IMR-90 (cell line): ENCODE data around the gene FEM1B. TPM values are rescaled to one million over a fixed set of nuclear protein-coding genes. Genes with fewer than 3 reads are reported as not detected.
A peak's percentile ranks its signal among the peaks of the same experiment; 100 is the strongest.

Experiments used
- ATAC-seq: fragments of 200-7000 bp; cut with Tn5 transposase; 2 replicates; pipeline ENCODE4 v1.9.1; 2020; ENCODE audit warnings: low read depth, mild to moderate bottlenecking, moderate library complexity
- BruUV-seq: library from RNA; stranded (reverse); fragments of 400-500 nt; replicated peaks from 2 replicates; lab custom pipeline; 2021; lab: Mats Ljungman, UMichigan
- CTCF ChIA-PET: fragments of 300-600 bp; formaldehyde crosslinking; extraction: SDS; loops from one replicate; lab custom pipeline; 2021; ENCODE audit warnings: antibody characterized with exemption; lab: Yijun Ruan, JAX
- POLR2A ChIA-PET: fragments of 300-600 bp; sonication (Branson Sonifier 250); formaldehyde crosslinking; loops from one replicate; lab custom pipeline; 2022; ENCODE audit warnings: antibody characterized with exemption; ENCODE audit not compliant: unreplicated experiment; lab: Charles Lee
- DNase-seq: peaks from one replicate; pipeline ENCODE4 v3.0.0; 2013
- H2AFZ ChIP-seq: replicated peaks from 2 replicates; pipeline ENCODE3; 2013; ENCODE audit warnings: low read length, mild to moderate bottlenecking; ENCODE audit not compliant: poor library complexity
- H2AK5ac ChIP-seq: 2 replicates; pipeline ENCODE4 v1.6.1; 2013; ENCODE audit warnings: low read depth, low read length, inconsistent platforms
- H2AK9ac ChIP-seq: replicated peaks from 2 replicates; pipeline ENCODE3; 2013; ENCODE audit warnings: mild to moderate bottlenecking, low read depth, low read length, moderate library complexity; ENCODE audit not compliant: poor library complexity
- H2BK120ac ChIP-seq: 2 replicates; pipeline ENCODE4 v1.6.1; 2013; ENCODE audit warnings: low read depth, low read length, inconsistent platforms
- H2BK15ac ChIP-seq: 3 replicates; pipeline ENCODE4 v1.6.1; 2013; ENCODE audit warnings: low read depth, low read length, inconsistent platforms
- H2BK20ac ChIP-seq: 2 replicates; pipeline ENCODE4 v1.6.1; 2013; ENCODE audit warnings: low read depth, mild to moderate bottlenecking, inconsistent platforms, low read length, moderate library complexity
- H2BK5ac ChIP-seq: 2 replicates; pipeline ENCODE4 v1.6.1; 2013; ENCODE audit warnings: mild to moderate bottlenecking, low read depth, low read length, inconsistent platforms; ENCODE audit not compliant: poor library complexity, severe bottlenecking
- H3K14ac ChIP-seq: replicated peaks from 2 replicates; pipeline ENCODE4 v1.6.1; 2013; ENCODE audit warnings: low read depth, low read length, inconsistent platforms
- H3K18ac ChIP-seq: 2 replicates; pipeline ENCODE4 v1.6.1; 2013; ENCODE audit warnings: low read depth, low read length, control low read depth
- H3K23ac ChIP-seq: 2 replicates; pipeline ENCODE4 v1.6.1; 2013; ENCODE audit warnings: low read depth, low read length, inconsistent platforms
- H3K27ac ChIP-seq: 2 replicates; pipeline ENCODE4 v1.5.1; 2013; ENCODE audit warnings: mild to moderate bottlenecking, control low read depth, low read length; ENCODE audit not compliant: insufficient read depth
- H3K27me3 ChIP-seq: 2 replicates; pipeline ENCODE4 v1.6.1; 2013; ENCODE audit warnings: low read length; ENCODE audit not compliant: control insufficient read depth, insufficient read depth
- H3K36me3 ChIP-seq: 2 replicates; pipeline ENCODE4 v1.6.1; 2013; ENCODE audit warnings: low read length, mixed read lengths; ENCODE audit not compliant: control insufficient read depth, insufficient read depth
- H3K4ac ChIP-seq: 2 replicates; pipeline ENCODE4 v1.6.1; 2013; ENCODE audit warnings: low read depth, low read length, inconsistent platforms
- H3K4me1 ChIP-seq: 2 replicates; pipeline ENCODE4 v1.6.1; 2013; ENCODE audit warnings: low read length, mixed read lengths; ENCODE audit not compliant: control insufficient read depth, insufficient read depth
- H3K4me2 ChIP-seq: 2 replicates; pipeline ENCODE4 v1.6.1; 2013; ENCODE audit warnings: low read depth, mild to moderate bottlenecking, control low read depth, low read length, moderate library complexity
- H3K4me3 ChIP-seq: 2 replicates; pipeline ENCODE4 v1.5.1; 2013; ENCODE audit warnings: low read depth, mild to moderate bottlenecking, control low read depth, low read length, moderate library complexity; ENCODE audit not compliant: insufficient read depth
- H3K56ac ChIP-seq: 2 replicates; pipeline ENCODE4 v1.6.1; 2013; ENCODE audit warnings: low read length, inconsistent platforms; ENCODE audit not compliant: insufficient read depth; ENCODE audit errors: extremely low read depth
- H3K79me1 ChIP-seq, 2 experiments: 2 replicates each; pipeline ENCODE4 v1.6.1; 2013; ENCODE audit warnings: low read length in 2 of 2, inconsistent platforms in 1 of 2, low read depth in 1 of 2
- H3K9ac ChIP-seq: 2 replicates; pipeline ENCODE4 v1.6.1; 2013; ENCODE audit warnings: low read depth, low read length, control low read depth
- H3K9me1 ChIP-seq: 2 replicates; pipeline ENCODE4 v1.6.1; 2013; ENCODE audit warnings: low read length, inconsistent platforms; ENCODE audit not compliant: insufficient read depth
- H3K9me3 ChIP-seq: 2 replicates; pipeline ENCODE4 v1.6.1; 2013; ENCODE audit warnings: low read length; ENCODE audit not compliant: control insufficient read depth, insufficient read depth
- H4K20me1 ChIP-seq: 2 replicates; pipeline ENCODE4 v1.6.1; 2013; ENCODE audit warnings: low read length, inconsistent platforms; ENCODE audit not compliant: insufficient read depth
- H4K5ac ChIP-seq: 2 replicates; pipeline ENCODE4 v1.6.1; 2013; ENCODE audit warnings: mild to moderate bottlenecking, low read depth, low read length, control low read depth
- H4K8ac ChIP-seq, 2 experiments: 2 replicates each; pipeline ENCODE4 v1.6.1; 2013; ENCODE audit warnings: low read depth in 2 of 2, low read length in 2 of 2, control low read depth in 1 of 2, inconsistent platforms in 1 of 2
- H4K91ac ChIP-seq: 2 replicates; pipeline ENCODE4 v1.6.1; 2013; ENCODE audit warnings: low read depth, low read length, inconsistent platforms; ENCODE audit not compliant: insufficient read depth
- BHLHE40 ChIP-seq: fragments of 150-350 bp; IDR thresholded peaks from 2 replicates; pipeline ENCODE4 v1.6.1; 2016; ENCODE audit warnings: mild to moderate bottlenecking, low read depth, low read length
- RCOR1 ChIP-seq: IDR thresholded peaks from 2 replicates; pipeline ENCODE4 v1.6.1; 2012; ENCODE audit warnings: mild to moderate bottlenecking, low read length, improper control_type of control experiment; ENCODE audit not compliant: insufficient replicate concordance
- USF2 ChIP-seq: fragments of 150-350 bp; IDR thresholded peaks from 2 replicates; pipeline ENCODE4 v1.6.1; 2017; ENCODE audit warnings: mild to moderate bottlenecking, antibody characterized with exemption, low read length, low read depth
- WGBS, 2 experiments: methylation state at CpG; one replicate each; pipeline versions ENCODE4 v1.1.5 to v1.1.7; 2013; ENCODE audit warnings: missing lambda C conversion rate in 2 of 2; ENCODE audit not compliant: insufficient read length in 1 of 2; ENCODE audit errors: extremely low coverage in 2 of 2; 5-methylcytosine and 5-hydroxymethylcytosine counted together
- dilution Hi-C: fragments of 300-500 bp; cut with HindIII; formaldehyde crosslinking; loops from one replicate; pipeline ENCODE4 v1.14.3; 2018; ENCODE audit warnings: low sequenced_read_pairs; ENCODE audit not compliant: unreplicated experiment
- in situ Hi-C: fragments of 300-500 bp; cut with MboI; formaldehyde crosslinking; loops from 3 replicates; pipeline ENCODE4 v1.14.3; 2019; ENCODE audit warnings: low sequenced_read_pairs, inconsistent platforms, mixed read lengths
- intact Hi-C: fragments of 100-400 bp; cut with micrococcal nuclease; formaldehyde crosslinking; loops from 2 replicates; pipeline ENCODE4 v1.10.0; 2022
- polyA plus RNA-seq, 3 experiments: library from polyadenylated mRNA; depleted of rRNA; stranded (reverse); fragments of >200 nt; gene quantifications; 2 replicates each; pipeline ENCODE4 v1.2.3, GENCODE V29; 2012; ENCODE audit warnings: low replicate concordance in 1 of 3
- total RNA-seq: library from RNA; depleted of rRNA; stranded (reverse); fragments of >200 nt; gene quantifications from 2 replicates; pipeline ENCODE4 v1.2.3, GENCODE V29; 2012

Gene FEM1B
- total and polyA plus RNA-seq, 2 of the 4 experiments (the other 2 are of a cell fraction): 16.9 to 51.4 TPM

GRCh38 chr15:68314563-68314962 is 37.0 kb downstream of the FEM1B start:
- H3K18ac ChIP-seq: no peak overlapping the region
- in situ Hi-C loops: no loop called here
- DNase-seq (peak; percentile 56), ATAC-seq (0 out of 2 replicates have a peak, but pooled peaks have one; percentile 9)
- no peak overlapping the region for H2AK9ac ChIP-seq
- H3K56ac ChIP-seq: no peak overlapping the region
- no peak overlapping the region for H3K4me3 ChIP-seq
- no peak overlapping the region for H2BK20ac ChIP-seq
- H2AK5ac ChIP-seq: no peak overlapping the region
- POLR2A ChIA-PET: no interaction called here
- no peak overlapping the region for H2BK5ac ChIP-seq
- H3K27me3 ChIP-seq: no peaks in the 10 kb centered on the region
- 0 out of 2 replicates have a peak overlapping the region, but pooled peaks have one; percentile 45 for H3K14ac ChIP-seq
- H3K9me3 ChIP-seq: no peaks in the 10 kb centered on the region
- CTCF ChIA-PET: no interaction called here
- H3K23ac ChIP-seq: no peak overlapping the region
- no peak overlapping the region for H2BK120ac ChIP-seq
- peak overlapping the region; percentile 1 for H2AFZ ChIP-seq
- no peaks in the 10 kb centered on the region for H4K20me1 ChIP-seq
- H3K9me1 ChIP-seq: 0 out of 2 replicates have a peak, but pooled peaks cover 5% of the 10 kb centered on the region
- no peak overlapping the region for H2BK15ac ChIP-seq
- H3K9ac ChIP-seq: no peak overlapping the region
- H4K5ac ChIP-seq: no peak overlapping the region
- peaks cover 7% of the 10 kb centered on the region; the same call in 1 of the 2 replicates for H3K36me3 ChIP-seq
- no peak overlapping the region for H3K4me2 ChIP-seq
- no peak overlapping the region for H3K27ac ChIP-seq
- BruUV-seq: no TSS peak
- no peak overlapping the region; the same call in 1 of the 2 replicates for H4K91ac ChIP-seq
- no peak overlapping the region for H3K4ac ChIP-seq
- dilution Hi-C loops: no loop called here
- no CpG with 5 or more reads among the region's 11 CpGs for WGBS, 2 experiments
- peak overlapping the region in 1 of 2 experiments; percentile 18; a peak in 1 of 4 replicates for H4K8ac ChIP-seq
- TF ChIP-seq BHLHE40 (peak; percentile 75), USF2 (peak; percentile 23), RCOR1 (no peak)
- no peaks in the 10 kb centered on the region for H3K79me1 ChIP-seq
- intact Hi-C loops: no loop called here
- H3K4me1 ChIP-seq: peaks cover 11% of the 10 kb centered on the region
